ENCODE results near the gene PAIP2B.

The PAIP2B gene

DNA sequence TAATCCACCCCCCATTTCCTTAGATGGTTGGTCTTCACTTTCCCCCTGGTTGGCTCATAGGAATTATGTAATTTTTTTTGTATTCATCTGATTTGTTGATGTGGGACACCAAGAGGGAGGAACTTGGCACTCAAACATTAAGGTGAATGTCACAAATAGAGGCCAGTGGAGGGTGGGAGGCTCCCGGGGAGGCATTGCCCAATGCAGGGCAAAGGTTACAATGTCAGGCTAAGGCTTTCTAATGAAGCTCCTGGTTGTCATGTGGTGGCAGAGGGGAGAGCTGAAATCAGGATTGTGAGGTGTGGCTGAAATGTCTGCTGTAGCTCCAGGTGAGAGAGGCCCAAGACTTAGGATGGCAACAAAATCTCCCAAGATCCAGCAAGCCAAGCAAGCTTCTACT lies 53.8 kb downstream of the PAIP2B start:
- H3K27ac ChIP-seq: no peak overlapping the region
- no peak for TF ChIP-seq ZFX (IDR thresholded peaks at IDR 0.05; ENCODE audit: borderline replicate concordance)
- TF ChIP-seq, protein P1, sequence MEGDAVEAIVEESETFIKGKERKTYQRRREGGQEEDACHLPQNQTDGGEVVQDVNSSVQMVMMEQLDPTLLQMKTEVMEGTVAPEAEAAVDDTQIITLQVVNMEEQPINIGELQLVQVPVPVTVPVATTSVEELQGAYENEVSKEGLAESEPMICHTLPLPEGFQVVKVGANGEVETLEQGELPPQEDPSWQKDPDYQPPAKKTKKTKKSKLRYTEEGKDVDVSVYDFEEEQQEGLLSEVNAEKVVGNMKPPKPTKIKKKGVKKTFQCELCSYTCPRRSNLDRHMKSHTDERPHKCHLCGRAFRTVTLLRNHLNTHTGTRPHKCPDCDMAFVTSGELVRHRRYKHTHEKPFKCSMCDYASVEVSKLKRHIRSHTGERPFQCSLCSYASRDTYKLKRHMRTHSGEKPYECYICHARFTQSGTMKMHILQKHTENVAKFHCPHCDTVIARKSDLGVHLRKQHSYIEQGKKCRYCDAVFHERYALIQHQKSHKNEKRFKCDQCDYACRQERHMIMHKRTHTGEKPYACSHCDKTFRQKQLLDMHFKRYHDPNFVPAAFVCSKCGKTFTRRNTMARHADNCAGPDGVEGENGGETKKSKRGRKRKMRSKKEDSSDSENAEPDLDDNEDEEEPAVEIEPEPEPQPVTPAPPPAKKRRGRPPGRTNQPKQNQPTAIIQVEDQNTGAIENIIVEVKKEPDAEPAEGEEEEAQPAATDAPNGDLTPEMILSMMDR (IDR thresholded peaks at IDR 0.05): no peak

DNA sequence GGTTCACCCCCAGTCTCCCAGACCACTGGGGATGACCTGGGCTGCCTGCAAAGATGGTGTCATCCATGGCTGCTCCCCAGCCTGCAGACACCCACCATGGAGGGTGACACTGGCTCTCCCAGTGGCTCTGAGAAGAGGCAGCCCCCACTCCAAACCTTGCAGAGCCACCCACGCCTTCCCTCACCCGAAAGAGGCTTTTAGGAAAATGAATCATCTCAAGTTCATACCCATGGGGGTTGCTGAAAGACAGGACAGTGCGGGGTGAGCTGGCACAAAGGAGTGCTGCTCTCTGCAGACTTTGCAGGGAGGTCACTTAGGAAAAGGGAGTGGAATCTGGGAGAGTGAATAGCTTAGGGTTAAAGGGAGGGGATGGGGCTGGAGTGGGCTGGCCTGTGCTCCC lies 60.1 kb downstream of the PAIP2B start:
- TF ChIP-seq, protein P1 (IDR thresholded peaks at IDR 0.05): no peak
- no peak for TF ChIP-seq ZFX (IDR thresholded peaks at IDR 0.05; ENCODE audit: borderline replicate concordance)
- no peak overlapping the region for H3K27ac ChIP-seq

DNA sequence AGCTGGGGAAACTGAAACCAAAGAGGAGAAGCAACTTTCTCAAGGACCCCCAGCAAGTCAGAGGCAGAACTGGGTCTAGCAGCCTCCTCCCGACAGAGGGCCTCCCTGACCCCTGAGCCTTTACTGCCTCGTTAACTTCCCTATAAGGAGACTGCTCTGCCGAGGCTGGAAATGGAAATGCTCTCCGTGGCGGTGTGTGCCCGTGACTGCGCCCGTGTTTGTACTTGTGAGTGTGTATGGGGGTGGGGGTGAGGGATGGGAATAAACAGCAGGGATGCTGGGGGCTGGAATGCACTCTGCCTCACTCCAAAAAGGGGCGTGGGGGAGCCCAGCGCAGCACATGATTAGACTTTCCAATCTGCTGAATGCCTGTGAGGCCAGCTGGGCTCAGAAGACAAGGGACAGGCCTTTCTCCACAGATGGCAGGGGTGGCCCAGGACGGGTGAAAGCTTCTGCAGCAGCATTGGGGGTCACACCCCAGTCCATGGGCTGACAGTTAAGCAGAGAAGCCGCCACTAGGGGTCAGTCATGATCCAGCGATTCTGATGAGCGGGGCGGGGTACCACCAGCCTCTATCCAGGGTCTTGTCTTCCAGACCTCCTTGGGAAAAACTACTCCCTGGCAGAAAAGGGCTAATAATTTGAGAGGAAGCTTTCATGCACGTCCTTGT lies 69.6 kb downstream of the PAIP2B start:
- TF ChIP-seq ZFX (IDR thresholded peaks at IDR 0.05; ENCODE audit: borderline replicate concordance): no peak
- TF ChIP-seq, protein P1 (IDR thresholded peaks at IDR 0.05): peak; percentile 82
- H3K27ac ChIP-seq: no peak overlapping the region

DNA sequence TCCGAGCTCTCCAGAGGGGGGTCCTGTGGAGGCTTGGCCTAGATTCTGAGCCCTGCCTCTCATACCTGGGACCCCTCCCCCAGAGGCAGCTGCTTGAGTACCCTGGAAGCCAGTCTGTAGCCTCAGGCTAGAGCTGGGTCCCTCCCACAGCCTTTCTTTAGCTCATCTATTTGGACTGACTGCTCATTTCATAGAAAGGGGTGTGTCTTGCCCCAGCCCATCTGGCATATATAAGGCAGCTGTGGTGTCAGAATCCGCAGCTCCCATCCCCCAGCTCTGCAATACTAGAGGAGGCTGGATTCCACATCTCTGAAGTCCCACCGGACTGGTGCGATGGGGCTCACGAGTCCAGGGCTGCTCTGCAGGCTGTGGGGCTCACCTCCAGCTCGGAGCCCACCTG lies 70.3 kb downstream of the PAIP2B start:
- TF ChIP-seq, protein P1 (IDR thresholded peaks at IDR 0.05): no peak
- no peak for TF ChIP-seq ZFX (IDR thresholded peaks at IDR 0.05; ENCODE audit: borderline replicate concordance)
- H3K27ac ChIP-seq: no peak overlapping the region

DNA sequence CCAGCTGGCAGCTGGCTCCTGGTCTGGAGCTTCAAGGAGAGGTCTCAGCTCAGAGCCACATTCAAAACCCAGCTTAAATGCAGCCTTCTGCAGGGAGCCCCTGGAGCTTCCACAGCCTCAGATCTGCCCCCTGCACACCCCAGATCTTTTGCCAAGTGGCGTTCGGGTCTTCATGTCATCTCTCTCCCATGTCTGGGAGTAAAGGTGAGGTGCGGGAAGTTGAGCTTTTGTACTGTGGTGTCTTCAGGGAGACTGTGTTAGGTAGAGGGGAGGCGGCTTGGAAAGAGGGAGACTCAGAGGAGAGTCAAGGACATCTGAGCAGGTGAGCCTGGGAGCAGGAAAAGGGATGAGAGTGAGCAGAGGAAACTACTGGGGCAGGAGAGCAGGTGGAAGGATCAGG lies 71.1 kb downstream of the PAIP2B start:
- TF ChIP-seq, protein P1 (IDR thresholded peaks at IDR 0.05): no peak
- no peak for TF ChIP-seq ZFX (IDR thresholded peaks at IDR 0.05; ENCODE audit: borderline replicate concordance)
- H3K27ac ChIP-seq: no peak overlapping the region

DNA sequence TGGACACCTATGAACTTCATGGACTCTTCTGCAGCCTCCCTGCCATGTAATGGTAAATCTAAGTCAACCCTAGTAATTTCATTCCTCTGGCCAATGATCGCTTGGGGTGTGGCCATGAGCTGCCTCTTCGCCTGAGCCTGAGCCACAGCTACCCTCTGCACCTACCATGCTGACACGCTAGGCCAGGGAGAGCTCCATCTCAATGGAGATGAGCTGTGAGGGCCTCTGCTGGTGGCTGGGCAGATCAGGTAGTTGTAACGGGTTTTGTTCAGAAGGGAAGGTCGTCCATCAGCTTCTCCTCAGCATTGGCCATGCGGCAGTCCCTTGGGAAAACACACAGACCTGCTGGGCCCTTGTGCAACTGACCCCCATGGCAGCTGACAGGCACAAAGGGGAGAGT lies 72.1 kb downstream of the PAIP2B start:
- H3K27ac ChIP-seq: no peak overlapping the region
- TF ChIP-seq ZFX (IDR thresholded peaks at IDR 0.05; ENCODE audit: borderline replicate concordance): no peak
- TF ChIP-seq, protein P1 (IDR thresholded peaks at IDR 0.05): peak; percentile 39

DNA sequence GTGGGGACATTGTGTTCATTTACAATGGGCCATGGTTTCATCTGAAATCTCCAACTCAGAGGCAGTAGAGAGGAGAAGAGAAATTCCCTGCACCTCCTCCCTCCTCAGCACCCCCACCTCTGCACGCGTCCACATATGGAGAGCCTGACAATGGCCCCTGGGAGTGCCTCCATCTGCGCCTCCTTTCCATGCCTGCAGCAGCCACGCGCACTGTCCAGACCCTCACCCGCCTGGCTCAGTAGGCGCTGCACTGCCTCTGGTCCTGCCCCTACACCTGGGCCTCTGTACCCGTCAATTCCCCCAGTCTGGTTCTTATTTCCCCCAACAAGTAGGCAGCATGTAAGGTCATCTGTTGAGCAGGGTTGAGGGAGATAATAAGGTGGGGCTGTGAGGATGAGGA lies 72.6 kb downstream of the PAIP2B start:
- TF ChIP-seq, protein P1 (IDR thresholded peaks at IDR 0.05): no peak
- TF ChIP-seq ZFX (IDR thresholded peaks at IDR 0.05; ENCODE audit: borderline replicate concordance): no peak
- no peak overlapping the region for H3K27ac ChIP-seq

Data from 22Rv1 (cell line).